Erythroblast (primary cell): Measurements from ENCODE around the gene GEMIN4.

ENCODE experiments used
- GATA1 ChIP-seq: IDR thresholded peaks from 2 replicates; pipeline ENCODE4 v1.6.1; 2011; ENCODE audit warnings: low read depth, mild to moderate bottlenecking, control low read depth, low read length, moderate library complexity
- POLR2A ChIP-seq: IDR thresholded peaks from 2 replicates; pipeline ENCODE4 v1.6.1; 2011; ENCODE audit warnings: mild to moderate bottlenecking, low read length

GRCh38 chr17:731644-732066 is 20.4 kb downstream of the GEMIN4 start:
- TF ChIP-seq POLR2A, result no peak
- no peak for TF ChIP-seq GATA1
